HPDE6-E6E7 (cell line): Measurements from ENCODE around the gene RFC1.
"Not testable (repeated sequence)": the region's sequence is repeated elsewhere in the genome, so short reads cannot be mapped to it uniquely, and the experiment has no call there.

Experiments
- DNase-seq: peaks from one replicate; pipeline ENCODE4 v3.0.0; 2011; ENCODE audit warnings: missing footprints; ENCODE audit errors: extremely low spot score

Gene RFC1

DNA sequence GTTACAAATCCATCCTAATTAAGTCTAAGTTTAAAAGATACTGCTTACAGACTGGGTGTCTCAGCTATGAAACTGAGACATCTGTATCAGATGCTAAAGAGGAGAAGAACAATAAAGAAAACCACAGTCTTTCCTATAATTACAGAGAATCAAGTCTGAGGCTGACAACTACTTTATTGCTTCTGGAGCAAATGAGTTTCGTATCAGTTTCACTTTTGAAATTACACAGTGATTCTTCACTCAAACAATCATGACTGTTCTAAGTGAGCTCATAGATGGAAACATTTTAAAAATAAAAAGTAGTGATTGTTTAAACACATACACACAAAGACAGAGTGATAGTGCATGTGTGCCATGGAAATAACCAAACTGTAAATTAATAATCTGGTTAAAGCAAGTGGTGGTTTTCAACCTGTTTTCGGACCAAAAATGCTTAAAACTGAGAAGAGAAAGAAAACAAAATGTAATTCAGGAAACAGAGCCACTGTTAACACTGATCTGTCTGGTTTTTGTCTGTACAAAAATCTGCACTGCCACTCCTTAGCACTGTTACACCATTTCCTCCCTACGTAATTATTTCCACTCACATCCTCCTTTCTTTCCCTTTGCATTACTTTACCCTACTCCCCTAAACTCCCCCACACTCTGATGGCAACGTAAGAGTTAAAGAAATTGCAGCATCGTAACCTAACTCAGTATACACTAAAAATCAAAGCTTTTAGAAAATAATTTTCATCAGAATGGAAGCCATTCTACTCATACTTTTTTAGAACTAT, 12.5 kb downstream of the RFC1 start:
- DNase-seq = no peak

DNA sequence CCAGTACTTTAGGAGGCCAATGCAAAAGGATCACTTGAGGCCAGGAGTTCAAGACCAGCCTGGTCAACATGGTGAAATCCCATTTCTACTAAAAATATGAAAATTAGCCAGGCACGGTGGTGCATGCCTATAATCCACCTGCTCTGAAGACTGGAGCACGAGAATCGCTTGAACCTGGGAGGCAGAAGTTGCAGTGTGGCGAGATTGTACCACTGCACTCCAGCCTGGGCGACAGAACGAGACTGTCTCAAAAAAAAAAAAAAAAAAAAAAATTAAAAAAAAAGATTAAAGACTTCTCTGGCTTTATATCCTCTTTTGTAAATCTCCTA, 13.0 kb downstream of the RFC1 start:
- DNase-seq = not testable (repeated sequence)

DNA sequence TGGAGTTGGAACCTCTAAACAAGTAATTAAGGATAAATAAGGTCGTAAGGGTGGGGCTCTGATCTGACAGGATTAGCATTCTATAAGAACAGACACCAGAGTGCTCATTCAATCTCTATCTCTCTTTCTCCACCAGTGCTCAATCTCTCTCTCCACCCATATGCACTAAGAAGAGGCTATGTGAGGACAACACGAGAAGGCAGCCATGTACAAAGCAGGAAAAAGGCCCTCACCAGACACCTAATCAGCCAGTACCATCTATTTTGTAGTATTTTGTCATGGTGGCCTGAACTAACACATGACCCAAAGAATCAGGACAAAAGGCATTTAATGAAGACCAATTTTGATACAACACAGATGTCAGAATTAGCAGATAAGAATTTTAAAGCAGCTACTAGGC, 16.8 kb downstream of the RFC1 start:
- no peak for DNase-seq

DNA sequence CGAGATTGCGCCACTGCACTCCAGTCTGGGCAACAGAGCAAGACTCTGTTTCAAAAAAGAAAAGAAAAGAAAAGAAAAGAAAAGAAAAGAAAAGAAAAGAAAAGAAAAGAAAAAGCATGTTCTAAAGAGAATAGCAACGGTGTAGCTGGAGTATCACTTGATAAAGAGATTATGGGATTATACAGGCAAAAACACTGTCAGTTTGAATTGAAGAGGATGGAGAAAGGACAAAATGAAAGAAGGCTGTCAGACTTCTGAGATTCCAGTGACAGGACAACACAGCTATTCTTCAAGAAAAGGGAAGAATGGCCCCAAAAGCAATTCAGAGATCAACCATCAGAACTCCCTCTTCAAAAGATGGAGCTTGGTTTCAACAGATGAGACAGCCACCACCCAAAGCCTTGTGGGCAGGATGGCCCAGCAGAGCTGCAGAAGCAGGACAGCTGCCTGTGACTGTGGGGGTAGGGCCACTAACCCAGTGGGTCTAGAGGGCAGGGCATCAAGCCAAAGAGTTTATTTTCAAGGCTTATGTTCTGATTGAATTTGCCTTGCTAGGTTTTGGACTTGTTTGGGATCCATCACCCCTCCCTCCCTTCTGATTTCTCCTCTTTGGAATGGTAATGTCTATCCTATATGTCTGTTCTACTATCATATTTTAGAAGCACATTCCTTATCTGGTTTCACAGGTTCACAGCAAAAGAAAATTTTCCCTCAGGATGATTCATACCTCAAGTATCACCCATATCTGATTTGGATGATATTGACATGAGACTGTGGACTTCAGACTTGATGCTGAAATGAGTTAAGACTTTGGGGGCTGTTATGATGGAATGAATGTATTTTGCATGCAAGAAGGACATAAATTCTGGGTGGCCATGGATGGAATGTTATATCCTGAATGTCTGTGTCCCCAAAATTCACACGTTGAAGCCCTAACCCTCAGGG, 17.5 kb downstream of the RFC1 start:
- DNase-seq = no peak

DNA sequence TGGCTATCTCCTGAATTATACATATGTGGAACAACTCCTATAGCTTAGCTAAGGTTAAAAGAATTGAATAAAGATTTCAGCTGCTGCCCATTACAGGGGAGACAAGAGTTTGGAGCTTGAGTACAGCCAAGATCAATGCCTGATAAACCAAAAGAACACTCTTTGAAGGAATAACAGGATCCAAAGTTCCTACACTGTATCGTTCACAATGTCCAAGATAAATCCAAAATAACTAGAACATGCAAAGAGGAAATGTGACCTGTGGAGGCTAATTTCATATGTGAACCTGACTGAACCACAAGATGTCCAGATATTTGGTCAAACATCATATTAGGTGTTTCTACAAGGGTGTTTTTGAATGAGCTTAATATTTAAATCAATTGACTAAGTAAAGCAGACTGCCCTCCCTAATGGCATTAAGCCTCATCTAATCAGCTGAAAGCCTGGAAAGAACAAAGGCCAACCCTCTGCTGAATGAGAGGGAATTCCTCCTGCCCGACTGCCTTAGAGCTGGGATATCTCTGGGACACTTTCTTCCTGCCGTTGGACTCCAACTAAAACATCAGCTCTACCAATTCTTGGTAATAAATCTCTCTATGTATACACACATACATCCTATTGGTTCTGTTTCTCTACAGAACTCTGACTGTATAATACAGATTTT, 19.2 kb downstream of the RFC1 start:
- no peak for DNase-seq

DNA sequence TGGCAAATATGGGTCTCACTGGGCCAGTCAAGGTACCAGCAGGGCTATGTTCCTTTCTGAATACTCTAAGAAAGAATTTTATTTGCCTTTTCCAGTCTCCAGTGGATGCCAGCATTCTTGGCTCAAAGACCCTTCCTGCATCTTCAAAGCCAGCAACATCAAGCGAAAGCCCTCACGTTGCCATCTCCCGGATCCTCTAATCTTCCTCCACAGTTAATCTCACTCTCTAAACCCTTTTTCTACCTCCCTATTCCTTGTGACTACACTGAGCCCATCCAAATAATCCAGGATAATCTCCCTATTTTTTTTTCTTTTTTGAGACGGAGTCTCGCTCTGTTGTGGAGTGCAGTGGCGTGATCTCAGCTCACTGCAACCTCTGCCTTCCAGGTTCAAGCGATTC, 23.4 kb downstream of the RFC1 start:
- DNase-seq = no peak

DNA sequence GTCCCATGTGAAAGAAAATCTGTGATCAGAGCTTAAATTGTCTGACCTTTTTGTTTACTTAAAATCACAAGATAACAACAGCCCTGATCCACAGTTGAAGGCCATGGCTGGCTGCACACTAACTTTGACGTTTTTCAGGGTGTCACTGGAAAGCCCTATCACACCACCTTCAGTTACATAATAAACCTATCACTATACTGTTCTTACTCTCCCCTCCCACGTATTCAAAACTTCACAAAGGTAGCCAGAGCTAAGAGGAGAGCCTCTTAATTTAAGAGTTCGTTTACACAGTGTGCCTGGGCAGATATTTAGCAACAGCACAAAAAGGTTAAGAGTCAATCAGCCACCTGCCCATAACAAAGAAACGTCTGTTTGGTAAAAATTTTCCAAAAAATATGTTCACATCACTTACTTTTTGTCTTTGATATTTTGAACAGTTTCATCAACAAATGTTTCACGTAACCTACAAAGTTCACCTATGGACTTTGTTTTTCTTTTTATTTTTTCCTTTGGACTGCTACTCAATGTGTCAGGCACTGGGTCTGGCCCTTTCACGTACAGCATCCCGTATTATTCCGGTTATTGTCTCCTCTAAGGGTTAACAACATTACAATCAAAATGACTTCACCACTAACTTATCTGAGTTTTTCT, 25.0 kb downstream of the RFC1 start:
- DNase-seq = no peak

DNA sequence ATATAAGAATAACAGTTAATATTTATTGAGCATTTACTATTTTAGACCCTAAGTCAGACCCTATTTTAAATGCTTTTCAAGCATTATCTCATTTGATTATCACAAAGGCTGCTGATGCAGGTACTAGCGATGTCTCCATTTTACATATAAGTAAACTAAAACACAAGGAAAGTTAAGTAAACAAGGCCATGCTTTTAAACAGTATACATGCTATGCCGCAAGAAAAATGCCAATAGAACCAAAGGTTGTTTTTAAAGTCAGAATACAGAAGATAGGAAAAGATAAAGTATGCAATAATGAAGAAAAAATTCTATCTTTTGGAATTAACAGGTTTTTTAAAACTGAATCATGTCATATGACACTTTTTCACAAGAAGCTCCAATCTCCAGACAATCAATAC, 26.2 kb downstream of the RFC1 start:
- DNase-seq = no peak

DNA sequence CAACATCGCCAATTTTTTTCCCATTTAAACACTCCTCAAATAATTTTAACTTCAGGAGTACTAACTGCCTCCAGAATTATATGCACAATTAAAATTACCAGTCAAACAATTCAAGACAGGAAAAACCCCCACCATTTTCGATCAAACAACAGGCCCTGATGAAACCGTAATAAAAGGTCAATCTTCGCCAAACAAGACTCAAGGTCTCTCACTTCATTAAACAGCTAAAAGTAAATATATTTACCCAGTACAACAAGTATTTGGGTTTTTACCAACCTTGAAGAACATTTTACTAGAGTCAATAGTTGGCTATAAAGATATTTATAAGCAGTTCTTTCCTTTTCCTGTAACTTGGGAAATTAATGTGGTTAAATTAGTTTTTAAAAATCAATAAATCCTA, 28.3 kb downstream of the RFC1 start:
- no peak for DNase-seq

DNA sequence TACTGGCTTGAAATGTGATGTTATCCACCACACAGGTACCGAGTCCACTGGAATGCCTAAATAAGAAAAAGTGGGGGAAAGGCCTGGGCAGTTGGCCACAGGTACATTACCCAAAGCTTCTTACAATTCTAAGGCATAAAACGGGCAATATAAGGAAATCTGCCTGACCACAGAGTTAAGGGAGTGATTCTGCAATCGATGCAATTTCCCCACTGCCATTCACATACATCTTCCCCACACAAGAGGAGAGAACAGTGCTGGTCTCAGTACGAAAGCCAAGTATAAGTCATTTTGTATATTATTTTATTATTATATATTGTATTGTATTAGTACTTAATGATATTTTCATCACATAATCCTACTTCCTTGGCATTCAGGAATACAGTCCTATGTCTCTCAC, 30.6 kb downstream of the RFC1 start:
- DNase-seq = no peak

DNA sequence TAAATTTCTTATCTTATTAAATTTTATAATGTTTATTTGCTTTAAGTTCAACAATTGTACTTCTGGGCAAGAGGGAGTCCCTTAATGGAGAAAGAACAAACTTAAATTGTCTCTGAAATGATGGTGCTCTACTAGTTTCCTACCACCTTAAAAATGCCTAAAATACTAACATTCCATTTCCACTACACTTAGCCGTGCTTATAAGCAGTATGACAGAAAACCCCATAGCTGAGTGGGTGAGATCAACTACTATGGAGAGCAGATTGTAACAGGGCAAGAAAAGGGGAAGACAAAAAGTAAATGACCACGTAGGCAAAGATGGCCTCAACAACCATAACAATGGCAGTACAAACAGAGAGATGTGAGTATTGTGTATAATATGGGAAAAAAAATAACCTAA, 35.0 kb downstream of the RFC1 start:
- no peak for DNase-seq

DNA sequence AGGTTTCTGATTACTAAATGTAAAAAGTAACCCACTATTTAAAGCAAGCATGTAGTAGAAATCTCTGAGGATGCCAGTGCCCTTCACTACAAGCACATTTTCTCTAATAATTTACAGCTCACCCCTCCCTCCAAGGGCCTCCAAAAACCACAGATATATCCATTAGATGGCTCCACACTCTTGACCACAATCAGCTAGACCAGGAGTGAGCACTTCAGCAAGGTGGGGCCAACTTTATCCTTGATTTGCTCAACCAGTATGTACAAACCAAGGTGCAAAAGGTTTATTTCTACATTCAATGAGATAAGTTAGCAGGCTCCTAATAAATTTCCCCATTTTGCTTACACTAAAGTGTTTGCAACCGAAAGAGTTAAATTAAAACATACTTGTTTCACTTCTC, 35.8 kb downstream of the RFC1 start:
- no peak for DNase-seq

DNA sequence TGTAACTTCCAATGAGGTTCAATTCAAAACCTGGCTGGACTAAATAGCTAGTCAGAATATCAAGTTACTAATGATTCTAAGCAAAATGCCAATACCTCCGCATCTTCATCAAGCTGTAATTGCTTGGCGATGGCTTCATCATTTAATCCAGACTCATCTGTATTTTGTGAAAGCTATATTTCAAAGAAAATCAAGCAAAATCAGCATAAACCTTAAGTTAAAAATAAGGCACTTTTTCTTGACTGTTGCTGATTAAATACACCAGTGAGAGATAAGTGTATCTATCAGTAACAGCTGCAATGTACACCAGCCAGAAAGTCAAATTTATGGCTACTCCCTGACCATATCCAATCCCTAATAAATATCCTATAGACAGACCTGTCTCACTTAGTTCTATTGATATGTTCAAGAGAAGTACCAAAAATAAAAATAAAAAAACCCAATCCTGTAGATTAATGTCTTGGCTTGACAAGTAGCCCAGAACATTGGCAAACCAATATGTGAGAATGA, 39.6 kb downstream of the RFC1 start:
- DNase-seq = no peak

DNA sequence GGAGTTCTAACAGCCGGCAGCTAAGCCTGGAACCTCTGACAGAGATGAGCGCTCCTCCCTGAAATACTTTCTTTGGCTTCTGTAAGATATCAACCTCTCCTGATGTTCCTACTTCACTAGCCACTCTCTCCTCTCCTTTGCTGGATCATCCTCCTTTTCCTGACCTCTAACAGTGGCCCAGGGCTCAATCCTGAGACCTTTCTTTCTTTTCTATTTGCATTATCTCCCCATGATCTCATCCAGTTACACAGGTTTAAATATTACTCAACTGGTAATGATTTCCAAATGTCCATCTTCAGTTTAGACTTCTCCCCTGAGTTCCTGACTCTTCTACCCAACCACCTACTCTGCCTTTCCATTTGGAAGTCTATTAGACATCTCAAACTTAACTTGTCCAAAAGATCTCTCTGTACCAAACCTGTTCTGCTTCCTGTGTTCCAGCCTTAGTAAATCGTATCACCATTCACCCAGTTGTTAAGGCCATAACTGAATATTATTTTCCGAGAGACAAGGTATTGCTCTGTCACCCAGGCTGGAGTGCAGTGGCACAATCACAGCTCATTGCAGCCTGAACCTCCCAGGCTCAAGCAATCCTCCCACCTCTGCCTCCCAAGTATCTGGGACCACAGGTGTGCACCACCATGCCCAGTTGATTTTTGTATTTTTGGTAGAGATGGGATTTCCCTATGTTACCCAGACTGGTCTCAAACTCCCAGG, 41.1 kb downstream of the RFC1 start:
- no peak for DNase-seq

DNA sequence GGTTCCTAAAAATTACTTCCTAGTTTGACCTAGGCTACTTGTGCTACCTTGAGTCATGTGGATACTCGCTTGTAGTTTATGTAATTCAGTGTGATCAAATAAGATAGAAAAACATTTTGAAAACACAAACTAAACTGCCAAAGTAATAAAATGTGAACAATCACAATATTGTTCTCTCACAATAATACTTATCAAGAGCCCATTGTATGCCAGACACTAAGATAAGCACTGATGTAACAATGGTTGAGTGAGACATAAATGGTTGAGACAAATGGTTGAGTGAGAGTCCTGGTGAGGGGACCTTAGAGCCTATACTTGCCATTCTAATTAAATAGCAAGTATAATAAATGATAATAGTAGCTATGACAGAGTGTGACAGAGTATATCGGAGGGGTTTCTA, 41.7 kb downstream of the RFC1 start:
- DNase-seq = no peak

DNA sequence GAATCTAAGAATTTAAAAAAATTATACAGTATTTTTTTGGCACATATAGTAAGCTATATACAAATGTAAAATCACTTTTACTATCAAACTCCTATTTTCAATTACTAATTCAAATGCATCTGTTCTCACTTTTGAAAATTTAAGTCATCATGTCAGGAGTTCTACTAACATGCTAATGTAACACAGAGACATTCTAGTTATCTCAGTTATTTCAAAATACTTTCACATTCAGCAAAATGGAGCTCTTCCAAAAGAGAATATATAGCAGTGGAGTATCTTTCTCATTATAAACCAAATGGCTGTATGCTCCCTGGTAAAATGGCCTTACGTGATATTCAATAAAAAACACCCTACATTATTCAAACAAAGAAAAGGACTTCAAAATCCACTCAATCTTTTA, 42.3 kb downstream of the RFC1 start:
- no peak for DNase-seq

DNA sequence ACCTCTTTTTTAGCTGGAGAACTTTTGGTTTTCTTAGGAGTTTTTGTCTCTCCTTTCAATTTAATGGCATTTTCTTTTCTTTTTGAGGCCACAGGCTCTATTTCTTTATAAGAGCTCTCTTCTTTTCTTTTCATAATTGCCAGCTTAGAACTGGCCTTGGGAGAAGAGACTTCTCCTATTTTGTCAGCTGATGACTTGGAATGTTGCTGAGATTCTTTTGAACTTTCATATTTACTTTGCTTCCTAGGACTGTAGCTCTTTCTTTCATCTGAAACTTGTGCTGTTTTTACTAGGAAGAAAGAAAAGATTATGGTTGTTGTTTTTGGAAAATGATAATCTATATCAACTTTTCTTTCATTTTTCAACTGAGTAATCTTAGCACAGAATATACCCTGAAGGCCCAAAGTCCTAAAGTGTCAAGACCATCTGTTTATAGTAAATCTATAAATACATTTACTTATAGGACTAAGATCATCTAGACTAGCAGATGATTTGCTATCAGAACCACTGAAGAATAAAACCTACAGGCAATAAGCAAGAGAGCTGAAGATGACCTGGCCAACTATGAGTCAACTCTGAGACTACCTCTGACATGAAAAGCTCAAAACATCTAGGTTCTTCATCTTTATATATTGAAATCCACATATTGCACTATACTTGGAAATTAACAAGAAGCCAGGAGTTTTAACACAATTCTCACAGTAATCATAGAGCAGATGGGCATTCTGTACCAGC, 45.6 kb downstream of the RFC1 start:
- DNase-seq = no peak

DNA sequence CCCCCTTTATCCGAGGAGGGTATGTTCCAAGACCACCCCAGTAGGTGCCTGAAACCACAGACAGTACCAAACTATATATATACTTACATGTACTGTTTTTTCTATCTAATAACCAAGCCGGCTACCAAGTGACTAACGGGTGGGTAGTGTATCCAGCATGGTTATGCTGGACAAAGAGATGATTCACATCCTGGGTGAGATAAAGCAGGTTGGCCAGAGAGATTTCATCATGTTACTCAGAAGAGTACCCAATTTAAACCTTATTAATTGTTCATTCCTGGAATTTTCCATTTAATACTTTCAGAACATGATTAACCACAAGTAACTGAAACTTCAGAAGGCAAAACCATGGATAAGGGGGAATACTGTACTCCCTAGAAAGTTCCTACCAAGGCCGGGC, 46.5 kb downstream of the RFC1 start:
- DNase-seq = peak; percentile 85

DNA sequence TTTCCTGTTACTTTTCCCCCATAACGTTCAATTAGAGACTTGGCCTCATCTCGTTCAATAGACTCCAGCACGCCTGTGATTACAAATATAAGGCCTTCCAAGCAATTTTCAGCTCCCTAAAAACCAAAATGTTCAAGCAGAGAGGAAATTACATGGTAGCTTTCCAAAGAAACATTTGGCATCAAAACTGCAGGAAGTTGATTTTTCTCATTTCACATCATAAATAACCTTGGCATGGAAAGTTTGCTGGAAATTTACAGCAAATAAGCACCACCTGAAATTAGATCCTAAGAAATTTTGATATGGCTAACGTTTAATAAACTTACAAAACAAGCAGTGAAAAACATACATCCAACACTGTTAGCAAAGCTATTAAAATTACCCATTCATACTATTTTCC, 53.3 kb downstream of the RFC1 start:
- no peak for DNase-seq

DNA sequence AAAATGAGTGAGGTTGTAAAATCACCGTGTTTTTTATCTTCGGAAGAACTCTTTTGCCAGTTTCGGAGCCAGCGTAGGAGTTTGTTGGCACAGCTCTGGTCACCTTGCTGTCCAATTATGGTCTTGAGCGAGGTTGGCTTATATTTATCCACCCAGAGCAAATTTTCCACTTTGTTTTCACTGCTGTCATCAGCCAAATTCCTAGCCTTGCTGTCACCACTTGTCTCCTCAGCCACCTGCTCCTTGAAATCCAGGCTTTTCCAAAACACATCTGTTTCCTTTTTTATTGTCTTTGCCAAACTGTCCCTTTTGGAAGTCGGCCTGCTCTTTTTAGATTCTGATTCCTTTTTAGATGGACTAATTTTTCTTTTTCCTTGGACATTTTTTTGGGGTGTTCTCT, 57.6 kb downstream of the RFC1 start:
- DNase-seq = no peak
